HEK293 (cell line): ENCODE data around the gene FOXN3.

Experiments
- TCF7L2 ChIP-seq: IDR thresholded peaks from 2 replicates; pipeline ENCODE4 v1.6.1; 2011; ENCODE audit warnings: low read depth, mild to moderate bottlenecking, inconsistent platforms, low read length, moderate library complexity, borderline replicate concordance
- YY1 ChIP-seq: fragments of 450-650 bp; formaldehyde crosslinking; IDR thresholded peaks from 2 replicates; pipeline ENCODE4 v1.5.1; 2018; ENCODE audit warnings: missing biosample characterization, missing genetic modification characterization
- ZNF18 ChIP-seq: fragments of 450-650 bp; formaldehyde crosslinking; IDR thresholded peaks from 2 replicates; pipeline ENCODE4 v1.5.1; 2016; ENCODE audit warnings: missing biosample characterization, missing genetic modification characterization
- TF ChIP-seq, protein P1 (sequence below): fragments of 450-650 bp; formaldehyde crosslinking; IDR thresholded peaks from 2 replicates; pipeline ENCODE4 v1.5.1; 2016; ENCODE audit warnings: missing biosample characterization, missing genetic modification characterization
- TF ChIP-seq, protein P2 (sequence below): fragments of 450-650 bp; formaldehyde crosslinking; IDR thresholded peaks from 2 replicates; pipeline ENCODE4 v1.5.1; 2016; ENCODE audit warnings: missing biosample characterization, missing genetic modification characterization
- TF ChIP-seq, protein P3 (sequence below): fragments of 450-650 bp; formaldehyde crosslinking; IDR thresholded peaks from 2 replicates; pipeline ENCODE4 v1.5.1; 2017; ENCODE audit warnings: missing biosample characterization, missing genetic modification characterization
- TF ChIP-seq, protein P4 (sequence below): fragments of 450-650 bp; formaldehyde crosslinking; IDR thresholded peaks from 2 replicates; pipeline ENCODE4 v1.5.1; 2016; ENCODE audit warnings: missing biosample characterization, missing genetic modification characterization

- TF ChIP-seq YY1 (no peak), ZNF18 (no peak), TCF7L2 (no peak)
- TF ChIP-seq, protein P1, sequence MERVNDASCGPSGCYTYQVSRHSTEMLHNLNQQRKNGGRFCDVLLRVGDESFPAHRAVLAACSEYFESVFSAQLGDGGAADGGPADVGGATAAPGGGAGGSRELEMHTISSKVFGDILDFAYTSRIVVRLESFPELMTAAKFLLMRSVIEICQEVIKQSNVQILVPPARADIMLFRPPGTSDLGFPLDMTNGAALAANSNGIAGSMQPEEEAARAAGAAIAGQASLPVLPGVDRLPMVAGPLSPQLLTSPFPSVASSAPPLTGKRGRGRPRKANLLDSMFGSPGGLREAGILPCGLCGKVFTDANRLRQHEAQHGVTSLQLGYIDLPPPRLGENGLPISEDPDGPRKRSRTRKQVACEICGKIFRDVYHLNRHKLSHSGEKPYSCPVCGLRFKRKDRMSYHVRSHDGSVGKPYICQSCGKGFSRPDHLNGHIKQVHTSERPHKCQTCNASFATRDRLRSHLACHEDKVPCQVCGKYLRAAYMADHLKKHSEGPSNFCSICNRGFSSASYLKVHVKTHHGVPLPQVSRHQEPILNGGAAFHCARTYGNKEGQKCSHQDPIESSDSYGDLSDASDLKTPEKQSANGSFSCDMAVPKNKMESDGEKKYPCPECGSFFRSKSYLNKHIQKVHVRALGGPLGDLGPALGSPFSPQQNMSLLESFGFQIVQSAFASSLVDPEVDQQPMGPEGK (tag by site-specific recombination): no peak
- TF ChIP-seq, protein P2, sequence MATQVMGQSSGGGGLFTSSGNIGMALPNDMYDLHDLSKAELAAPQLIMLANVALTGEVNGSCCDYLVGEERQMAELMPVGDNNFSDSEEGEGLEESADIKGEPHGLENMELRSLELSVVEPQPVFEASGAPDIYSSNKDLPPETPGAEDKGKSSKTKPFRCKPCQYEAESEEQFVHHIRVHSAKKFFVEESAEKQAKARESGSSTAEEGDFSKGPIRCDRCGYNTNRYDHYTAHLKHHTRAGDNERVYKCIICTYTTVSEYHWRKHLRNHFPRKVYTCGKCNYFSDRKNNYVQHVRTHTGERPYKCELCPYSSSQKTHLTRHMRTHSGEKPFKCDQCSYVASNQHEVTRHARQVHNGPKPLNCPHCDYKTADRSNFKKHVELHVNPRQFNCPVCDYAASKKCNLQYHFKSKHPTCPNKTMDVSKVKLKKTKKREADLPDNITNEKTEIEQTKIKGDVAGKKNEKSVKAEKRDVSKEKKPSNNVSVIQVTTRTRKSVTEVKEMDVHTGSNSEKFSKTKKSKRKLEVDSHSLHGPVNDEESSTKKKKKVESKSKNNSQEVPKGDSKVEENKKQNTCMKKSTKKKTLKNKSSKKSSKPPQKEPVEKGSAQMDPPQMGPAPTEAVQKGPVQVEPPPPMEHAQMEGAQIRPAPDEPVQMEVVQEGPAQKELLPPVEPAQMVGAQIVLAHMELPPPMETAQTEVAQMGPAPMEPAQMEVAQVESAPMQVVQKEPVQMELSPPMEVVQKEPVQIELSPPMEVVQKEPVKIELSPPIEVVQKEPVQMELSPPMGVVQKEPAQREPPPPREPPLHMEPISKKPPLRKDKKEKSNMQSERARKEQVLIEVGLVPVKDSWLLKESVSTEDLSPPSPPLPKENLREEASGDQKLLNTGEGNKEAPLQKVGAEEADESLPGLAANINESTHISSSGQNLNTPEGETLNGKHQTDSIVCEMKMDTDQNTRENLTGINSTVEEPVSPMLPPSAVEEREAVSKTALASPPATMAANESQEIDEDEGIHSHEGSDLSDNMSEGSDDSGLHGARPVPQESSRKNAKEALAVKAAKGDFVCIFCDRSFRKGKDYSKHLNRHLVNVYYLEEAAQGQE (tag by site-specific recombination): no peak
- TF ChIP-seq, protein P3, sequence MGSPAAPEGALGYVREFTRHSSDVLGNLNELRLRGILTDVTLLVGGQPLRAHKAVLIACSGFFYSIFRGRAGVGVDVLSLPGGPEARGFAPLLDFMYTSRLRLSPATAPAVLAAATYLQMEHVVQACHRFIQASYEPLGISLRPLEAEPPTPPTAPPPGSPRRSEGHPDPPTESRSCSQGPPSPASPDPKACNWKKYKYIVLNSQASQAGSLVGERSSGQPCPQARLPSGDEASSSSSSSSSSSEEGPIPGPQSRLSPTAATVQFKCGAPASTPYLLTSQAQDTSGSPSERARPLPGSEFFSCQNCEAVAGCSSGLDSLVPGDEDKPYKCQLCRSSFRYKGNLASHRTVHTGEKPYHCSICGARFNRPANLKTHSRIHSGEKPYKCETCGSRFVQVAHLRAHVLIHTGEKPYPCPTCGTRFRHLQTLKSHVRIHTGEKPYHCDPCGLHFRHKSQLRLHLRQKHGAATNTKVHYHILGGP (tag by site-specific recombination): no peak
- TF ChIP-seq, protein P4, sequence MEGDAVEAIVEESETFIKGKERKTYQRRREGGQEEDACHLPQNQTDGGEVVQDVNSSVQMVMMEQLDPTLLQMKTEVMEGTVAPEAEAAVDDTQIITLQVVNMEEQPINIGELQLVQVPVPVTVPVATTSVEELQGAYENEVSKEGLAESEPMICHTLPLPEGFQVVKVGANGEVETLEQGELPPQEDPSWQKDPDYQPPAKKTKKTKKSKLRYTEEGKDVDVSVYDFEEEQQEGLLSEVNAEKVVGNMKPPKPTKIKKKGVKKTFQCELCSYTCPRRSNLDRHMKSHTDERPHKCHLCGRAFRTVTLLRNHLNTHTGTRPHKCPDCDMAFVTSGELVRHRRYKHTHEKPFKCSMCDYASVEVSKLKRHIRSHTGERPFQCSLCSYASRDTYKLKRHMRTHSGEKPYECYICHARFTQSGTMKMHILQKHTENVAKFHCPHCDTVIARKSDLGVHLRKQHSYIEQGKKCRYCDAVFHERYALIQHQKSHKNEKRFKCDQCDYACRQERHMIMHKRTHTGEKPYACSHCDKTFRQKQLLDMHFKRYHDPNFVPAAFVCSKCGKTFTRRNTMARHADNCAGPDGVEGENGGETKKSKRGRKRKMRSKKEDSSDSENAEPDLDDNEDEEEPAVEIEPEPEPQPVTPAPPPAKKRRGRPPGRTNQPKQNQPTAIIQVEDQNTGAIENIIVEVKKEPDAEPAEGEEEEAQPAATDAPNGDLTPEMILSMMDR: no peak
Observed at GRCh38 chr14:89244720-89245119, 172.3 kb downstream of the FOXN3 start.
